Measurements from ENCODE around the gene COG2. TPM values are rescaled to one million over a fixed set of nuclear protein-coding genes. Genes with fewer than 3 reads are reported as not detected.
"Not testable (repeated sequence)": the region's sequence is repeated elsewhere in the genome, so short reads cannot be mapped to it uniquely, and the experiment has no call there.

COG2 gene
- total RNA-seq, 2 experiments from 2014 or later, result 29.9 to 31.2 TPM

GRCh38 chr1:230650300-230650699 is 8.0 kb downstream of the COG2 start:
- ATAC-seq, result no peak

GRCh38 chr1:230651235-230651634 is 9.0 kb downstream of the COG2 start:
- Mint-ChIP-seq H3K4me1 (ENCODE audit: low read depth) (peaks cover 7% of the 10 kb centered on the region), H3K4me3 (no peak overlapping the region), H3K27ac (no peak overlapping the region), H3K36me3 (ENCODE audit: low read depth) (peaks cover 16% of the 10 kb centered on the region), H3K9me3 (ENCODE audit: insufficient read depth) (peaks cover 14% of the 10 kb centered on the region), H3K27me3 (ENCODE audit: low read depth) (no peaks in the 10 kb centered on the region)
- ChIA-PET POLR2A (interaction anchor here (1.4 kb wide), 1 partner anchor 8 kb away, joined by 5 read pairs; no protein-coding TSS in a partner anchor), CTCF (interaction anchor here (1.3 to 1.9 kb wide), 3 partner anchors 8 to 10 kb away, joined by 4 to 10 read pairs (median 7); partner anchors contain the start of gene COG2)
- no peak for DNase-seq
- no peak for ATAC-seq

More at GRCh38 chr1:230650300-230650699, 8.0 kb downstream of the COG2 start:
- ChIA-PET CTCF (interaction anchor here (1.3 to 1.9 kb wide), 3 partner anchors 7 to 11 kb away, joined by 4 to 10 read pairs (median 7); partner anchors contain the start of gene COG2), POLR2A (interaction anchor here (1.4 kb wide), 1 partner anchor 7 kb away, joined by 5 read pairs; no protein-coding TSS in a partner anchor)
- no peak overlapping the region for H3K27ac Mint-ChIP-seq
- no peaks in the 10 kb centered on the region for H3K27me3 Mint-ChIP-seq (ENCODE audit: low read depth)
- no peak overlapping the region for H3K4me3 Mint-ChIP-seq
- H3K36me3 Mint-ChIP-seq (ENCODE audit: low read depth), result peaks cover 18% of the 10 kb centered on the region
- DNase-seq, result no peak
- H3K4me1 Mint-ChIP-seq (ENCODE audit: low read depth), result peaks cover 11% of the 10 kb centered on the region
- H3K9me3 Mint-ChIP-seq (ENCODE audit: insufficient read depth), result peaks cover 14% of the 10 kb centered on the region

DNA sequence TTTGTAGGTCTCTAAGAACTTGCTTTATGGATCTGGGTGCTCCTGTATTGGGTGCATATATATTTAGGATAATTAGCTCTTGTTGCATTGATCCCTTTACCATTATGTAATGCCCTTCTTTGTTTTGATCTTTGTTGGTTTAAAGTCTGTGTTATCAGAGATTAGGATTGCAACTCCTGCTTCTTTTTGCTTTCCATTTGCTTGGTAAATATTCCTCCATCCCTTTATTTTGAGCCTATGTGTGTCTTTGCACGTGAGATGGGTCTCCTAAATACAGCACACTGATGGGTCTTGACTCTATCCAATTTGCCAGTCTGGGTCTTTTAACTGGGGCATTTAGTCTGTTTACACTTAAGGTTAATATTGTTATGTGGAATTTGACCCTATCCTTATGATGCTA is 14.4 kb downstream of the COG2 start:
- H3K9me3 Mint-ChIP-seq (ENCODE audit: insufficient read depth); H3K27ac Mint-ChIP-seq; ATAC-seq; CTCF ChIA-PET; H3K4me1 Mint-ChIP-seq (ENCODE audit: low read depth); DNase-seq; H3K4me3 Mint-ChIP-seq; H3K27me3 Mint-ChIP-seq (ENCODE audit: low read depth): not testable (repeated sequence)
- POLR2A ChIA-PET, result interaction anchor here (0.6 kb wide), 1 partner anchor 17 kb away, joined by 3 read pairs; no protein-coding TSS in a partner anchor
- H3K36me3 Mint-ChIP-seq (ENCODE audit: low read depth), result peaks cover 19% of the 10 kb centered on the region

DNA sequence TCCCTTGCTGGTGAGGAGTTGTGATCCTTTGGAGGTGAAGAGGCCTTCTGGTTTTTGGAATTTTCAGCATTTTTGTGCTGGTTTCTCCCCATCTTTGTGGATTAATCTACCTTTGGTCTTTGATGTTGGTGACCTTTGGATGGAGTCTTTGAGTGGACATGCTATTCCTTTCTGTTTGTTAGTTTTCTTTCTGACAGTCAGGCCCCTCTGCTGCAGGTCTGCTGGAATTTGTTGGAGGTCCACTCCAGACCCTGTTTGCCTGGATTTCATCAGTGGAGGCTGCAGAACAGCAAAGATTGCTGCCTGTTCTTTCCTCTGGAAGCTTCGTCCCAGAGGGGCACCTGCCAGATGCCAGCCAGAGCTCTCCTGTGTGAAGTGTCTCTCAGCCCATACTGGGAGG is 15.8 kb downstream of the COG2 start:
- H3K4me3 Mint-ChIP-seq; H3K9me3 Mint-ChIP-seq (ENCODE audit: insufficient read depth); ATAC-seq; POLR2A ChIA-PET; DNase-seq; CTCF ChIA-PET; H3K4me1 Mint-ChIP-seq (ENCODE audit: low read depth); H3K27ac Mint-ChIP-seq; H3K27me3 Mint-ChIP-seq (ENCODE audit: low read depth): not testable (repeated sequence)
- H3K36me3 Mint-ChIP-seq (ENCODE audit: low read depth), result peaks cover 21% of the 10 kb centered on the region

DNA sequence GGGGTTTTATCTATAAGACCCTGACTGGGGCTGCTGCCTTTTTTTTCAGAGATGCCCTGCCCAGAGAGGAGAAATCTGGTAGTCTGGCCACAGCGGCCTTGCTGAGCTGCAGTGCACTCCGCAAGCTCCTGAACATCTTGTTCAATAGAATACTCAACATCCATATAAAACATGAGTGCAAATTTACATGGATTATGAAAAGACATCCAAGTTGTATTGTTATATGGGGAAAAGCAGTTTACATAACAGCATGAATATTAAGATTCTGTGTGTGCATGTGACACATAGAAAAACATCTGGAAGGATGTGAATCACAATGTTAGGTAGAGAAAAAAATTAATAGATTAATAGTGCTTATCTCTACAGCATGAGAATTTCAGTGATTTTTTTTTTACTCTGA is 16.4 kb downstream of the COG2 start:
- Mint-ChIP-seq H3K4me3 (no peak overlapping the region), H3K27ac (no peak overlapping the region), H3K4me1 (ENCODE audit: low read depth) (peaks cover 3% of the 10 kb centered on the region), H3K36me3 (ENCODE audit: low read depth) (peaks cover 20% of the 10 kb centered on the region), H3K27me3 (ENCODE audit: low read depth) (no peaks in the 10 kb centered on the region), H3K9me3 (ENCODE audit: insufficient read depth) (no peaks in the 10 kb centered on the region)
- DNase-seq, result no peak
- no peak for ATAC-seq
- POLR2A ChIA-PET, result no interaction called here
- CTCF ChIA-PET, result no interaction called here

DNA sequence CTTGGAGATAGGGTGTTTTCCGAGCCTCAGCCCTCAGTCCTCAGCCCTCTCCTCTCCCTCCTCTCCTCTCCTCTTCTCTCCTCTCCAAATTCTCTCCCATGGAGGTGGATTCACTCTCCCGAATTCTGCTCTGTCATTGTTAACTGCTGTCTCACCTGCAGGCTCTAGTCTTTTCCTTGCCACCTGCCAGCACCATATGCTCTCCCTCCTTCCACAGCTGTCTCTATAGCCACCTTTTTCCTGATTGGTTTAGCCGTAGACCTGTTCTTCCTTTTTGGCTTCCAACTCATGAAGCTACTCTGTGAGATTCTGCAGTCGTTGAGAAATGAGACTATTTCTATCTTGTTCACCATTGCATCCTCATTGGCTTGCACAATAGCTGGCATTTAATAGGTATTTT is 19.7 kb downstream of the COG2 start:
- no peak for DNase-seq
- CTCF ChIA-PET, result interaction anchor here (0.9 to 1.5 kb wide), 2 partner anchors 11 to 19 kb away, joined by 4 read pairs; no protein-coding TSS in a partner anchor
- Mint-ChIP-seq H3K27me3 (ENCODE audit: low read depth) (no peaks in the 10 kb centered on the region), H3K4me3 (no peak overlapping the region), H3K27ac (no peak overlapping the region), H3K36me3 (ENCODE audit: low read depth) (peaks cover 44% of the 10 kb centered on the region), H3K4me1 (ENCODE audit: low read depth) (no peaks in the 10 kb centered on the region), H3K9me3 (ENCODE audit: insufficient read depth) (no peaks in the 10 kb centered on the region)
- no peak for ATAC-seq
- POLR2A ChIA-PET, result no interaction called here

- no peak for ATAC-seq
- H3K36me3 Mint-ChIP-seq (ENCODE audit: low read depth), result peaks cover 48% of the 10 kb centered on the region
- DNase-seq, result no peak
- H3K27me3 Mint-ChIP-seq (ENCODE audit: low read depth), result no peaks in the 10 kb centered on the region
- CTCF ChIA-PET, result interaction anchor here (3.6 kb wide), 1 partner anchor 26 kb away, joined by 13 read pairs; the partner anchor contains the start of gene COG2
- no peaks in the 10 kb centered on the region for H3K4me1 Mint-ChIP-seq (ENCODE audit: low read depth)
- no peak overlapping the region for H3K4me3 Mint-ChIP-seq
- no peaks in the 10 kb centered on the region for H3K9me3 Mint-ChIP-seq (ENCODE audit: insufficient read depth)
- POLR2A ChIA-PET, result no interaction called here
- H3K27ac Mint-ChIP-seq, result no peak overlapping the region
Observed at GRCh38 chr1:230668227-230668626, 25.9 kb downstream of the COG2 start.

GRCh38 chr1:230669543-230669942 is 27.3 kb downstream of the COG2 start:
- Mint-ChIP-seq H3K9me3 (ENCODE audit: insufficient read depth) (no peaks in the 10 kb centered on the region), H3K4me1 (ENCODE audit: low read depth) (no peaks in the 10 kb centered on the region), H3K27ac (no peak overlapping the region), H3K36me3 (ENCODE audit: low read depth) (peaks cover 47% of the 10 kb centered on the region), H3K27me3 (ENCODE audit: low read depth) (no peaks in the 10 kb centered on the region), H3K4me3 (no peak overlapping the region)
- no peak for ATAC-seq
- ChIA-PET CTCF (no interaction called here), POLR2A (no interaction called here)
- no peak for DNase-seq

GRCh38 chr1:230674581-230674980 is 32.3 kb downstream of the COG2 start:
- Mint-ChIP-seq H3K4me1 (ENCODE audit: low read depth) (no peaks in the 10 kb centered on the region), H3K4me3 (no peak overlapping the region), H3K27me3 (ENCODE audit: low read depth) (no peaks in the 10 kb centered on the region), H3K27ac (no peak overlapping the region), H3K9me3 (ENCODE audit: insufficient read depth) (no peaks in the 10 kb centered on the region), H3K36me3 (ENCODE audit: low read depth) (peaks cover 44% of the 10 kb centered on the region)
- ChIA-PET POLR2A (no interaction called here), CTCF (interaction anchor here (2.0 kb wide), 1 partner anchor 33 kb away, joined by 5 read pairs; no protein-coding TSS in a partner anchor)
- DNase-seq, result no peak
- ATAC-seq, result no peak

- ChIA-PET CTCF (no interaction called here), POLR2A (no interaction called here)
- no peaks in the 10 kb centered on the region for H3K9me3 Mint-ChIP-seq (ENCODE audit: insufficient read depth)
- no peak overlapping the region for H3K4me3 Mint-ChIP-seq
- DNase-seq (no peak), ATAC-seq (no peak)
- no peaks in the 10 kb centered on the region for H3K27me3 Mint-ChIP-seq (ENCODE audit: low read depth)
- no peak overlapping the region for H3K27ac Mint-ChIP-seq
- peaks cover 47% of the 10 kb centered on the region for H3K36me3 Mint-ChIP-seq (ENCODE audit: low read depth)
- peaks cover 8% of the 10 kb centered on the region for H3K4me1 Mint-ChIP-seq (ENCODE audit: low read depth)
Observed at GRCh38 chr1:230677200-230677599, 34.9 kb downstream of the COG2 start.

DNA sequence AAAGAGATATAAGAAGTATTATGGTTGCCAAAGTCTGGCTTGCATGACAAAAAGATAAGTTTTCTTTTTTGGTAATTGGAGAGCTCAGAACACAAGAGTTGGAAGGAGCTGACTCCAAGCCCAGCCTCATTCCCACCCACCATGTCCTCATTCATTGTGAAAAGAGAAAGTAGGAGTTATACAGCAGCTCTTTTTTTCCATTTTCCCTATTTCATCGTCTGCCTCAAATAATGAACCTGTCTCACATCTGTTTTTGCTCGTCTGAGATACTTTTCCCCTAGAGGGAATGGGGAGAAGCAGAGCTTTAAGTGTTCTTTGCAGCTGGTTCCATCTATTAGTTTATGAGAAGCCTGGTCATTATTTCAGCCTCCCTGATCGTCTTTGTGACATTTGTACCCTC is 36.9 kb downstream of the COG2 start:
- no peaks in the 10 kb centered on the region for H3K27me3 Mint-ChIP-seq (ENCODE audit: low read depth)
- no peak overlapping the region for H3K27ac Mint-ChIP-seq
- H3K36me3 Mint-ChIP-seq (ENCODE audit: low read depth), result peaks cover 42% of the 10 kb centered on the region
- CTCF ChIA-PET, result no interaction called here
- H3K4me3 Mint-ChIP-seq, result no peak overlapping the region
- H3K4me1 Mint-ChIP-seq (ENCODE audit: low read depth), result peaks cover 9% of the 10 kb centered on the region
- ATAC-seq (no peak), DNase-seq (no peak)
- H3K9me3 Mint-ChIP-seq (ENCODE audit: insufficient read depth), result no peaks in the 10 kb centered on the region
- POLR2A ChIA-PET, result no interaction called here

DNA sequence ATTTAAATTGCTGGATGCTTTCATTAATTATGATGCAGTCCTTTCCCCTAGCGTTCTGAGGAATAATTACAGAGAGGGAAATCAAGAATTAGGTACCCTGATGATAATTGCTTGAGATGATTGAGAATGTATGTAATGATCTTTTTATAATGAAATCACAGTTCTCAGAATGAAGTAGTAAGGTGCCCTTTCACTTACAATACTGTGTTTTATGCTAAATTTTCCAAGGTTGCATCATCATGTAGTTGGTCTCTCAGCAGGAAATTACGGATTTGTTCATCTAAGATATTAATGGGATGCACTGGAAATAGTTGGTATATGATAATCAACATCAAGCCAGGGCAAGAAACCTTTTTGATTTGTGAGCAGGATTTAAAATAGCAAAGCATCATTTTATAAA is 37.5 kb downstream of the COG2 start:
- POLR2A ChIA-PET, result no interaction called here
- no peaks in the 10 kb centered on the region for H3K9me3 Mint-ChIP-seq (ENCODE audit: insufficient read depth)

More for the DNA sequence above, 37.5 kb downstream of the COG2 start:
- Mint-ChIP-seq H3K36me3 (ENCODE audit: low read depth) (peaks cover 45% of the 10 kb centered on the region), H3K4me3 (no peak overlapping the region), H3K4me1 (ENCODE audit: low read depth) (peaks cover 9% of the 10 kb centered on the region), H3K27ac (no peak overlapping the region), H3K27me3 (ENCODE audit: low read depth) (no peaks in the 10 kb centered on the region)
- ATAC-seq, result no peak
- CTCF ChIA-PET, result interaction anchor here (1.0 kb wide), 1 partner anchor 37 kb away, joined by 3 read pairs; no protein-coding TSS in a partner anchor
- no peak for DNase-seq
